Progenitor cell of endocrine pancreas (in vitro differentiated cells): ENCODE measurements around the gene ZNF79. TPM values are rescaled to one million over a fixed set of nuclear protein-coding genes. Genes with fewer than 3 reads are reported as not detected.

Source experiments
- DNase-seq: peaks from one replicate; pipeline ENCODE4 v3.0.0; 2021; ENCODE audit warnings: low spot score; ENCODE audit not compliant: unreplicated experiment
- H3K27ac Mint-ChIP-seq: 2 replicates; pipeline ENCODE4 v1.8.0; 2021; ENCODE audit warnings: mild to moderate bottlenecking, moderate library complexity, mixed read lengths
- H3K27me3 Mint-ChIP-seq: 2 replicates; pipeline ENCODE4 v1.8.0; 2021; ENCODE audit warnings: mixed read lengths
- H3K36me3 Mint-ChIP-seq: 2 replicates; pipeline ENCODE4 v1.8.0; 2022; ENCODE audit warnings: mixed read lengths; ENCODE audit not compliant: insufficient read depth
- H3K4me1 Mint-ChIP-seq: 2 replicates; pipeline ENCODE4 v1.8.0; 2021; ENCODE audit warnings: low read depth, mixed read lengths
- H3K4me3 Mint-ChIP-seq: 2 replicates; pipeline ENCODE4 v1.8.0; 2021; ENCODE audit warnings: low read depth, mild to moderate bottlenecking, moderate library complexity, mixed read lengths
- H3K9me3 Mint-ChIP-seq: 2 replicates; pipeline ENCODE4 v1.8.0; 2021; ENCODE audit warnings: low read depth, mixed read lengths
- total RNA-seq: library from RNA; stranded (reverse); gene quantifications from 2 replicates; pipeline ENCODE4 v1.2.1, GENCODE V29; 2021
- TF ChIP-seq, protein P1 (sequence below): fragments of 200-600 bp; sonication (generic); IDR thresholded peaks from one replicate; pipeline ENCODE4 v1.5.0; 2021; ENCODE audit warnings: antibody characterized with exemption, mild to moderate bottlenecking; ENCODE audit not compliant: unreplicated experiment

ZNF79 gene
- total RNA-seq, 1 donor from 2014 or later = 12.4 TPM

DNA sequence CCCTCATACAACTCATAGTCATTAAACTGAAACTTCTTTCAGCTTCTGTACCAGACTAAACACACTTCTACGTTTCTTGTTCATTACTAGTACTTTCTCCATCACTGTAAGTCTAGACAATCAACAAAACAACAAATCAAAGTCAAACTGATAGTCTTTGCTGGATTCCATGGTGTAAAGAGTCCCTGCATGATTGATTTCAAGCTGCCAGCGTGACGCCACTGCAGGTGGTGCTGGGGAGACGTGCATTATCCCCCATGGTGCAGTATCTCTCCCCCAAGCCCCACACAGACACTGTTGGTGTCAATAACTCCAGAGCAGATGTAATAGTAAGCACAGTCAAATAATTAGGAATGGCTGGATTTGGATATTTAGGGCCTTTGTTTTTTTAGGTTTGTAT, 37.9 kb upstream of the ZNF79 start:
- Mint-ChIP-seq H3K27ac (no peak overlapping the region), H3K4me1 (peaks cover 5% of the 10 kb centered on the region), H3K4me3 (no peak overlapping the region), H3K27me3 (peaks cover 12% of the 10 kb centered on the region), H3K36me3 (no peaks in the 10 kb centered on the region), H3K9me3 (no peaks in the 10 kb centered on the region)
- TF ChIP-seq, protein P1, sequence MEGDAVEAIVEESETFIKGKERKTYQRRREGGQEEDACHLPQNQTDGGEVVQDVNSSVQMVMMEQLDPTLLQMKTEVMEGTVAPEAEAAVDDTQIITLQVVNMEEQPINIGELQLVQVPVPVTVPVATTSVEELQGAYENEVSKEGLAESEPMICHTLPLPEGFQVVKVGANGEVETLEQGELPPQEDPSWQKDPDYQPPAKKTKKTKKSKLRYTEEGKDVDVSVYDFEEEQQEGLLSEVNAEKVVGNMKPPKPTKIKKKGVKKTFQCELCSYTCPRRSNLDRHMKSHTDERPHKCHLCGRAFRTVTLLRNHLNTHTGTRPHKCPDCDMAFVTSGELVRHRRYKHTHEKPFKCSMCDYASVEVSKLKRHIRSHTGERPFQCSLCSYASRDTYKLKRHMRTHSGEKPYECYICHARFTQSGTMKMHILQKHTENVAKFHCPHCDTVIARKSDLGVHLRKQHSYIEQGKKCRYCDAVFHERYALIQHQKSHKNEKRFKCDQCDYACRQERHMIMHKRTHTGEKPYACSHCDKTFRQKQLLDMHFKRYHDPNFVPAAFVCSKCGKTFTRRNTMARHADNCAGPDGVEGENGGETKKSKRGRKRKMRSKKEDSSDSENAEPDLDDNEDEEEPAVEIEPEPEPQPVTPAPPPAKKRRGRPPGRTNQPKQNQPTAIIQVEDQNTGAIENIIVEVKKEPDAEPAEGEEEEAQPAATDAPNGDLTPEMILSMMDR = no peak
- no peak for DNase-seq

GRCh38 chr9:127386981-127387380, 37.2 kb upstream of the ZNF79 start:
- peaks cover 12% of the 10 kb centered on the region for H3K27me3 Mint-ChIP-seq
- no peak overlapping the region for H3K27ac Mint-ChIP-seq
- no peak for DNase-seq
- no peaks in the 10 kb centered on the region for H3K36me3 Mint-ChIP-seq
- no peaks in the 10 kb centered on the region for H3K9me3 Mint-ChIP-seq
- H3K4me1 Mint-ChIP-seq = peaks cover 5% of the 10 kb centered on the region
- TF ChIP-seq, protein P1 = no peak
- H3K4me3 Mint-ChIP-seq = no peak overlapping the region

- peaks cover 5% of the 10 kb centered on the region for H3K4me1 Mint-ChIP-seq
- no peaks in the 10 kb centered on the region for H3K36me3 Mint-ChIP-seq
- no peak overlapping the region for H3K27ac Mint-ChIP-seq
- no peaks in the 10 kb centered on the region for H3K9me3 Mint-ChIP-seq
- DNase-seq = no peak
- peaks cover 12% of the 10 kb centered on the region for H3K27me3 Mint-ChIP-seq
- TF ChIP-seq, protein P1 = no peak
- no peak overlapping the region for H3K4me3 Mint-ChIP-seq
Observed at GRCh38 chr9:127388037-127388855, 35.9 kb upstream of the ZNF79 start.

DNA sequence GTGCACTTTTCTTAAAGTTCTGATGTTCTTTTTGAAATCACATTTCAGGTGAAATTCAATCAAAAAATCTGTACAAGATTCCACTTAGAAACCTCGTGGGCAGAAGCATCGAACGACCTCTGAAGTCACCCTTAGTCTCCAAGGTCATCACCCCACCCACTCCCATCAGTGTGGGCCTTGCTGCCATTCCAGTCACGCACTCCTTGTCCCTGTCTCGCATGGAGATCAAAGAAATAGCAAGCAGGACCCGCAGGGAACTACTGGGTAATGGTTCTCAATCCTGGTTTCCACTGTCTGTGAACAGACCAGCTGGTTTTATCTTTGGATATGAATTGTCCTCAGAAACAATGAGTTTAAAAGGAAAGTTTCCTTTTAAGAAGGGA, 35.3 kb upstream of the ZNF79 start:
- Mint-ChIP-seq H3K36me3 (no peaks in the 10 kb centered on the region), H3K4me3 (no peak overlapping the region), H3K9me3 (no peaks in the 10 kb centered on the region), H3K27ac (peak overlapping the region; percentile 19), H3K4me1 (peaks cover 5% of the 10 kb centered on the region), H3K27me3 (peaks cover 9% of the 10 kb centered on the region)
- DNase-seq = no peak
- TF ChIP-seq, protein P1 = no peak

GRCh38 chr9:127389381-127390247, 34.6 kb upstream of the ZNF79 start:
- Mint-ChIP-seq H3K36me3 (no peaks in the 10 kb centered on the region), H3K4me1 (peaks cover 5% of the 10 kb centered on the region)

More at GRCh38 chr9:127389381-127390247, 34.6 kb upstream of the ZNF79 start:
- H3K4me3 Mint-ChIP-seq = no peak overlapping the region
- no peaks in the 10 kb centered on the region for H3K9me3 Mint-ChIP-seq
- no peak overlapping the region for H3K27ac Mint-ChIP-seq
- H3K27me3 Mint-ChIP-seq = peaks cover 3% of the 10 kb centered on the region
- TF ChIP-seq, protein P1 = no peak
- DNase-seq = no peak
